ENCODE data around the gene RBMXL2. TPM values are rescaled to one million over a fixed set of nuclear protein-coding genes. Genes with fewer than 3 reads are reported as not detected.

The RBMXL2 gene
- polyA plus RNA-seq, 1 donor = 0.45 TPM

DNA sequence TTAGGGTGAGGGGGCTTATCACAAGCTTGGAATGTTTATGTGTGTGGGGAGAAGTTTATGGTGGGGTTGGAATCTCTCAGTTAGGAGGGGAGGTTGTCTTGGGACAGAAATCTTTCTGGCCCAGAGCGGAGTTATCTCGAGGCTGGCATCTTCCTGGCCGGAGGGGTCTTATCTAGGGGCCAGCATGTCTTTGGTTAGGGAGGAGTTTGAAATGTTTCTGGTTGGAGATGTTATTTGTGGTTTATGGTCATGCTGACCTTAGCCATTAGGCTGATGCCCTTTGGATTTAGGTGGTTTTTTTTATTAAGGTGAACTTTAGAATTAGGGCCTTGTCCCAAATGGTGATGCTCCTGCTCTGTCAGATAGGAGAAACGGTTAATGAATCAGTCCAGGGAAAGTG is 7.9 kb upstream of the RBMXL2 start:
- Histone ChIP-seq H3K27me3 (ENCODE audit: control insufficient read depth, insufficient read depth, low read length) (no peaks in the 10 kb centered on the region), H3K9me3 (ENCODE audit: control insufficient read depth, low read depth, low read length) (peaks cover 2% of the 10 kb centered on the region), H3K36me3 (ENCODE audit: control insufficient read depth, insufficient read depth, low read length) (no peaks in the 10 kb centered on the region), H3K4me3 (ENCODE audit: low read length) (no peak overlapping the region), H3K27ac (ENCODE audit: low read length) (no peak overlapping the region), H3K4me1 (ENCODE audit: control insufficient read depth, insufficient read depth, low read length) (no peaks in the 10 kb centered on the region)
- no peak for DNase-seq
- no CpG with 5 or more reads among the region's 4 CpGs for WGBS (ENCODE audit: insufficient coverage, low lambda C conversion rate)

DNA sequence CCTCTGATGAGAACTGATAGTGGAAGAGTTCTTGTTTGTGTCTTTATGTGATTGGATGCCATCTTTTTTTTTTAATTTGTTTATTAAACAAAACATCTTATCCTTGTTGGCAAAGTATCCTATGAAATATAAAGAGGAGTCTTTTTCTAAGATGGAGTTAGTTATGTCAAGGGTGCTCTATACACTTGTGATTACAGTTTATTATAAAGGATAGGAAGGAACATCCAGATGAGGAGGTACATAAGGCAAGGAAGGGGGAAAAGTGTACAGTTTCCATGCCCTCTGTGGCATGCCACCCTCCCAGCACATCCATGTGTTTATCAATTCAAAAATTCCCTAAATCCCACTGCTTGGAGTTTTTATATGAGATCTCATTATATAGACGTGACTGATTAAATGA is 7.4 kb upstream of the RBMXL2 start:
- Histone ChIP-seq H3K9me3 (ENCODE audit: control insufficient read depth, low read depth, low read length) (peaks cover 2% of the 10 kb centered on the region), H3K4me3 (ENCODE audit: low read length) (no peak overlapping the region), H3K27ac (ENCODE audit: low read length) (no peak overlapping the region), H3K36me3 (ENCODE audit: control insufficient read depth, insufficient read depth, low read length) (no peaks in the 10 kb centered on the region), H3K27me3 (ENCODE audit: control insufficient read depth, insufficient read depth, low read length) (no peaks in the 10 kb centered on the region), H3K4me1 (ENCODE audit: control insufficient read depth, insufficient read depth, low read length) (no peaks in the 10 kb centered on the region)
- no CpG with 5 or more reads among the region's 1 CpG for WGBS (ENCODE audit: insufficient coverage, low lambda C conversion rate)
- DNase-seq = no peak

GRCh38 chr11:7089328-7090251 is 792 bp downstream of the RBMXL2 start:
- no peaks in the 10 kb centered on the region for H3K4me1 ChIP-seq (ENCODE audit: control insufficient read depth, insufficient read depth, low read length)
- H3K9me3 ChIP-seq (ENCODE audit: control insufficient read depth, low read depth, low read length) = peaks cover 14% of the 10 kb centered on the region
- no peak overlapping the region for H3K27ac ChIP-seq (ENCODE audit: low read length)
- no peaks in the 10 kb centered on the region for H3K36me3 ChIP-seq (ENCODE audit: control insufficient read depth, insufficient read depth, low read length)
- no CpG with 5 or more reads among the region's 111 CpGs for WGBS (ENCODE audit: insufficient coverage, low lambda C conversion rate)
- no peak overlapping the region for H3K4me3 ChIP-seq (ENCODE audit: low read length)
- peaks cover 11% of the 10 kb centered on the region for H3K27me3 ChIP-seq (ENCODE audit: control insufficient read depth, insufficient read depth, low read length)
- no peak for DNase-seq

- no peaks in the 10 kb centered on the region for H3K4me1 ChIP-seq (ENCODE audit: control insufficient read depth, insufficient read depth, low read length)
- H3K27ac ChIP-seq (ENCODE audit: low read length) = no peak overlapping the region
- H3K27me3 ChIP-seq (ENCODE audit: control insufficient read depth, insufficient read depth, low read length) = no peaks in the 10 kb centered on the region
- no peaks in the 10 kb centered on the region for H3K36me3 ChIP-seq (ENCODE audit: control insufficient read depth, insufficient read depth, low read length)
- no CpG with 5 or more reads among the region's 2 CpGs for WGBS (ENCODE audit: insufficient coverage, low lambda C conversion rate)
- DNase-seq = peak; percentile 35 to 51
- no peaks in the 10 kb centered on the region for H3K9me3 ChIP-seq (ENCODE audit: control insufficient read depth, low read depth, low read length)
- H3K4me3 ChIP-seq (ENCODE audit: low read length) = no peak overlapping the region
Observed at GRCh38 chr11:7098235-7098832, 9.5 kb downstream of the RBMXL2 start.

- Histone ChIP-seq H3K9me3 (ENCODE audit: control insufficient read depth, low read depth, low read length) (no peaks in the 10 kb centered on the region), H3K4me3 (ENCODE audit: low read length) (no peak overlapping the region), H3K36me3 (ENCODE audit: control insufficient read depth, insufficient read depth, low read length) (no peaks in the 10 kb centered on the region), H3K27ac (ENCODE audit: low read length) (no peak overlapping the region), H3K27me3 (ENCODE audit: control insufficient read depth, insufficient read depth, low read length) (no peaks in the 10 kb centered on the region), H3K4me1 (ENCODE audit: control insufficient read depth, insufficient read depth, low read length) (no peaks in the 10 kb centered on the region)
- WGBS (ENCODE audit: insufficient coverage, low lambda C conversion rate) = 33% methylated on average over 1 of the region's 1 CpG
- DNase-seq = no peak
Observed at GRCh38 chr11:7115780-7116179, 27.0 kb downstream of the RBMXL2 start.

DNA sequence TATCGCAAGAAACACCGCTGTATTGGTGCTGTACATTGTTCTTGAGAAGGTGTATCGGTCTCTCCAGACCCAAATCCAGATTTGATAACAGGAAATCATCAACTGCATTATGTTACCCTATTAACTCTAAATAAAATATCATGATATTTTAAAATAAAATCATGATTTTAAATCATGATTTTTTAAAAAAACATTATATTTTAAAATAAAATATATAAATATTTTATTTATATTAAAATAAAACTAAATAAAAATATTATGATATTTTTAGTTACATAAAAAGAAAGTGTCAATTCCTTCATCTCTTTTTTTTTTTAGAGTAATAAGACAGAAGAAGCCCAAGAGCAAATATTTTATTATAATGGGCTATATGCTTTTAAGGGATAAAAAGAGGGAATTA is 27.6 kb downstream of the RBMXL2 start:
- H3K4me1 ChIP-seq (ENCODE audit: control insufficient read depth, insufficient read depth, low read length) = no peaks in the 10 kb centered on the region
- no peak overlapping the region for H3K27ac ChIP-seq (ENCODE audit: low read length)
- H3K4me3 ChIP-seq (ENCODE audit: low read length) = no peak overlapping the region
- H3K36me3 ChIP-seq (ENCODE audit: control insufficient read depth, insufficient read depth, low read length) = no peaks in the 10 kb centered on the region
- no peaks in the 10 kb centered on the region for H3K9me3 ChIP-seq (ENCODE audit: control insufficient read depth, low read depth, low read length)
- 100% methylated on average over 1 of the region's 3 CpGs for WGBS (ENCODE audit: insufficient coverage, low lambda C conversion rate)
- no peak for DNase-seq
- H3K27me3 ChIP-seq (ENCODE audit: control insufficient read depth, insufficient read depth, low read length) = no peaks in the 10 kb centered on the region

- H3K36me3 ChIP-seq (ENCODE audit: control insufficient read depth, insufficient read depth, low read length) = no peaks in the 10 kb centered on the region
- H3K4me1 ChIP-seq (ENCODE audit: control insufficient read depth, insufficient read depth, low read length) = no peaks in the 10 kb centered on the region
- H3K27ac ChIP-seq (ENCODE audit: low read length) = no peak overlapping the region
- no peak overlapping the region for H3K4me3 ChIP-seq (ENCODE audit: low read length)
- H3K27me3 ChIP-seq (ENCODE audit: control insufficient read depth, insufficient read depth, low read length) = no peaks in the 10 kb centered on the region
- H3K9me3 ChIP-seq (ENCODE audit: control insufficient read depth, low read depth, low read length) = no peaks in the 10 kb centered on the region
- DNase-seq = no peak
- 67% methylated on average over 1 of the region's 1 CpG for WGBS (ENCODE audit: insufficient coverage, low lambda C conversion rate)
Observed at GRCh38 chr11:7138051-7138450, 49.3 kb downstream of the RBMXL2 start.

Other genes with a start within 250 kb of the RBMXL2 start
- not detected for gene OR10A5, start 243.3 kb upstream of the RBMXL2 start, polyA plus RNA-seq
- 0.04 TPM for gene OR10A2, start 225.9 kb upstream of the RBMXL2 start, polyA plus RNA-seq
- not detected for gene OR10A4, start 212.4 kb upstream of the RBMXL2 start, polyA plus RNA-seq
- gene OR2D2, start 196.5 kb upstream of the RBMXL2 start, polyA plus RNA-seq = not detected
- gene OR2D3, start 168.0 kb upstream of the RBMXL2 start, polyA plus RNA-seq = not detected
- 5.5 TPM for gene ZNF215, start 162.6 kb upstream of the RBMXL2 start, polyA plus RNA-seq
- gene ZNF214, start 68.7 kb upstream of the RBMXL2 start, polyA plus RNA-seq = 7.7 TPM
- 0.82 TPM for gene NLRP14, start 68.5 kb upstream of the RBMXL2 start, polyA plus RNA-seq
- 0.93 TPM for gene SYT9, start 162.9 kb downstream of the RBMXL2 start, polyA plus RNA-seq

Measured in large intestine (tissue), 3 donors.